Heart right ventricle (tissue), 16 donors: Measurements from ENCODE around the gene ACP6. TPM values are rescaled to one million over a fixed set of nuclear protein-coding genes. Genes with fewer than 3 reads are reported as not detected.
"Not testable (repeated sequence)": the region's sequence is repeated elsewhere in the genome, so short reads cannot be mapped to it uniquely, and the experiment has no call there.

Experiments used
- ATAC-seq, 8 donors: fragments of 200-7000 bp; cut with Tn5 transposase; one replicate each; pipeline ENCODE4 v1.9.1; 2020; ENCODE audit warnings: mild to moderate bottlenecking in 8 of 8, moderate library complexity in 8 of 8, moderate number of reproducible peaks in 1 of 8
- DNase-seq, 2 donors: peaks; one replicate each; pipeline ENCODE4 v3.0.0-alpha.2; 2020
- H3K27ac ChIP-seq, 10 donors: fragments of 200-600 bp; sonication (generic) in 2 of 10; one replicate each; pipeline versions ENCODE4 v1.5.0 to v1.8.0; 2020 to 2022; ENCODE audit warnings: mild to moderate bottlenecking in 3 of 10
- H3K27me3 ChIP-seq, 7 donors: fragments of 200-600 bp; one replicate each; pipeline ENCODE4 v1.8.0; 2021 to 2022; ENCODE audit warnings: mild to moderate bottlenecking in 2 of 7
- H3K36me3 ChIP-seq, 9 donors: fragments of 200-600 bp; sonication (generic) in 1 of 9; one replicate each; pipeline versions ENCODE4 v1.5.0 to v1.8.0; 2020 to 2022; ENCODE audit warnings: mild to moderate bottlenecking in 2 of 9
- H3K4me1 ChIP-seq, 9 donors: fragments of 200-600 bp; sonication (generic) in 1 of 9; one replicate each; pipeline versions ENCODE4 v1.5.0 to v1.8.0; 2020 to 2022; ENCODE audit warnings: mild to moderate bottlenecking in 4 of 9
- H3K4me3 ChIP-seq, 10 donors: fragments of 200-600 bp; sonication (generic) in 2 of 10; one replicate each; pipeline versions ENCODE4 v1.5.0 to v1.8.0; 2020 to 2022; ENCODE audit warnings: mild to moderate bottlenecking in 7 of 10, moderate library complexity in 2 of 10
- H3K9me3 ChIP-seq, 11 donors: fragments of 200-600 bp in 10 of 11; sonication (generic) in 2 of 11; one replicate each; pipeline versions ENCODE4 v1.5.0 to v1.8.0; 2013 to 2022; ENCODE audit warnings: mild to moderate bottlenecking in 2 of 11, control low read depth in 1 of 11, moderate library complexity in 1 of 11
- WGBS, 2 donors: extraction: QIAGEN DNeasy Blood & Tissue Kit; methylation state at CpG; one replicate each; pipeline ENCODE4 v1.1.7; 2013; ENCODE audit warnings: inconsistent platforms in 1 of 2; 5-methylcytosine and 5-hydroxymethylcytosine counted together
- intact Hi-C, 10 donors: fragments of 100-400 bp; cut with DNase I; formaldehyde crosslinking; loops; one replicate each; pipeline versions ENCODE4 v1.11.1 to v1.14.2; 2022
- polyA plus RNA-seq, 2 donors: library from polyadenylated mRNA; stranded (reverse); fragments of 200-250 nt; gene quantifications; one replicate each; pipeline ENCODE4 v1.2.3, GENCODE V29; 2013
- total RNA-seq, 10 donors: library from RNA; stranded (reverse); fragmentation: NEBNext Ultra II Directional in 3 of 10; extraction: Animal tissue kit (Norgen Biotek cat#: 25700) in 3 of 10; gene quantifications; one replicate each; pipeline versions ENCODE4 v1.2.1 to v1.2.4, GENCODE V29; 2021 to 2023
- TF ChIP-seq, protein P1 (sequence below), 9 donors: fragments of 200-600 bp; sonication (generic) in 2 of 9; IDR thresholded peaks; one replicate each; pipeline versions ENCODE4 v1.5.0 to v1.8.0; 2021 to 2022; ENCODE audit warnings: antibody characterized with exemption in 9 of 9, mild to moderate bottlenecking in 5 of 9, moderate library complexity in 1 of 9
- donor health status: Arrhythmogenic right ventricular cardiomyopathy.
- donor health status: ischemic (EF 13 %, LVEDD 7.1; RV severe dilation, severe dysfunction).
- donor health status: healthy with polysubstance abuse.
- donor health status: DM: no; HTN: yes; CAD: no.
- donor health status: DM: no; HTN: no; CAD: no.
- donor health status: ischemic (EF 25% LVEDD 6.9; RV normal size, moderate dysfunction).
- donor health status: ischemic (EF 25% LVEDD 5.7; RV mildly dilated, moderate dysfunction).
- donor health status: healthy.
- donor health status: DM: yes; HTN: yes; CAD: no.
- donor health status: Ischemic cardiomyopathy.
- donor health status: ischemic (EF 35%, LVEDD 5.7; RV mildly dilated, moderate dysfunction).
- donor health status: nonischemic (EF 11% LVEDD 7.7; RV severe dilation, severe dysfunction).
- donor health status: DM: yes; HTN: yes; CAD: no.
- donor health status: PGD.
- donor health status: ischemic (EF 29% LVEDD 5.4; RV normal size, mild dysfunction).
- donor health status: nonischemic (EF 23%, LVEDD 6.1; RV moderate dilation, normal function).

ACP6 gene
- total and polyA plus RNA-seq, 12 donors = 5.0 to 24.8 (median 16.1) TPM

DNA sequence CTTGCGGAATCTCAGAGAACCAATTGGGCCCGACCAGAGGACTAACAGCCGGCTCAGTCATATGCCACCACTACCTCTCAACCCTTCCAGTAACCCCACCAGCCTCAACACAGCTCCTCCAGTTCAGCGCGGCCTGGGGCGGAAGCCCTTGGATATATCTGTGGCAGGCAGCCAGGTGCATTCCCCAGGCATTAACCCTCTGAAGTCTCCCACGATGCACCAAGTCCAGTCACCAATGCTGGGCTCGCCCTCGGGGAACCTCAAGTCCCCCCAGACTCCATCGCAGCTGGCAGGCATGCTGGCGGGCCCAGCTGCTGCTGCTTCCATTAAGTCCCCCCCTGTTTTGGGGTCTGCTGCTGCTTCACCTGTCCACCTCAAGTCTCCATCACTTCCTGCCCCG lies 49.8 kb downstream of the ACP6 start:
- WGBS, 2 donors = 67 to 71% methylated on average over 12 of the region's 12 CpGs
- Histone ChIP-seq H3K27me3 (no peaks in the 10 kb centered on the region), H3K27ac (no peak overlapping the region), H3K4me3 (no peak overlapping the region), H3K36me3 (peaks cover 0 to 94% (median 48%) of the 10 kb centered on the region in 9 donors), H3K4me1 (peaks cover 0 to 12% (median 0%) of the 10 kb centered on the region in 9 donors), H3K9me3 (no peaks in the 10 kb centered on the region)
- TF ChIP-seq, protein P1, sequence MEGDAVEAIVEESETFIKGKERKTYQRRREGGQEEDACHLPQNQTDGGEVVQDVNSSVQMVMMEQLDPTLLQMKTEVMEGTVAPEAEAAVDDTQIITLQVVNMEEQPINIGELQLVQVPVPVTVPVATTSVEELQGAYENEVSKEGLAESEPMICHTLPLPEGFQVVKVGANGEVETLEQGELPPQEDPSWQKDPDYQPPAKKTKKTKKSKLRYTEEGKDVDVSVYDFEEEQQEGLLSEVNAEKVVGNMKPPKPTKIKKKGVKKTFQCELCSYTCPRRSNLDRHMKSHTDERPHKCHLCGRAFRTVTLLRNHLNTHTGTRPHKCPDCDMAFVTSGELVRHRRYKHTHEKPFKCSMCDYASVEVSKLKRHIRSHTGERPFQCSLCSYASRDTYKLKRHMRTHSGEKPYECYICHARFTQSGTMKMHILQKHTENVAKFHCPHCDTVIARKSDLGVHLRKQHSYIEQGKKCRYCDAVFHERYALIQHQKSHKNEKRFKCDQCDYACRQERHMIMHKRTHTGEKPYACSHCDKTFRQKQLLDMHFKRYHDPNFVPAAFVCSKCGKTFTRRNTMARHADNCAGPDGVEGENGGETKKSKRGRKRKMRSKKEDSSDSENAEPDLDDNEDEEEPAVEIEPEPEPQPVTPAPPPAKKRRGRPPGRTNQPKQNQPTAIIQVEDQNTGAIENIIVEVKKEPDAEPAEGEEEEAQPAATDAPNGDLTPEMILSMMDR (IDR thresholded peaks at IDR 0.05) = no peak
- ATAC-seq (peak in 3 of 8 donors; percentile 21 to 57 (median 32)), DNase-seq (no peak)
- intact Hi-C loops = no loop called here

DNA sequence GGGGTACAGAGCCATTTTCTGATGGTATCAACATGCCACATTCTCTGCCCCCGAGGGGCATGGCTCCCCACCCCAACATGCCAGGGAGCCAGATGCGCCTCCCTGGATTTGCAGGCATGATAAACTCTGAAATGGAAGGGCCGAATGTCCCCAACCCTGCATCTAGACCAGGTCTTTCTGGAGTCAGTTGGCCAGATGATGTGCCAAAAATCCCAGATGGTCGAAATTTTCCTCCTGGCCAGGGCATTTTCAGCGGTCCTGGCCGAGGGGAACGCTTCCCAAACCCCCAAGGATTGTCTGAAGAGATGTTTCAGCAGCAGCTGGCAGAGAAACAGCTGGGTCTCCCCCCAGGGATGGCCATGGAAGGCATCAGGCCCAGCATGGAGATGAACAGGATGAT lies 50.6 kb downstream of the ACP6 start:
- DNase-seq = no peak
- H3K27me3 ChIP-seq = no peaks in the 10 kb centered on the region
- TF ChIP-seq, protein P1 (IDR thresholded peaks at IDR 0.05) = no peak
- no peak overlapping the region for H3K4me3 ChIP-seq
- intact Hi-C loops = no loop called here
- WGBS, 2 donors = 87 to 91% methylated on average over 7 of the region's 7 CpGs
- peaks cover 0 to 100% (median 53%) of the 10 kb centered on the region in 9 donors for H3K36me3 ChIP-seq
- H3K4me1 ChIP-seq = peaks cover 0 to 7% (median 0%) of the 10 kb centered on the region in 9 donors
- H3K9me3 ChIP-seq = no peaks in the 10 kb centered on the region
- no peak for ATAC-seq
- no peak overlapping the region for H3K27ac ChIP-seq

DNA sequence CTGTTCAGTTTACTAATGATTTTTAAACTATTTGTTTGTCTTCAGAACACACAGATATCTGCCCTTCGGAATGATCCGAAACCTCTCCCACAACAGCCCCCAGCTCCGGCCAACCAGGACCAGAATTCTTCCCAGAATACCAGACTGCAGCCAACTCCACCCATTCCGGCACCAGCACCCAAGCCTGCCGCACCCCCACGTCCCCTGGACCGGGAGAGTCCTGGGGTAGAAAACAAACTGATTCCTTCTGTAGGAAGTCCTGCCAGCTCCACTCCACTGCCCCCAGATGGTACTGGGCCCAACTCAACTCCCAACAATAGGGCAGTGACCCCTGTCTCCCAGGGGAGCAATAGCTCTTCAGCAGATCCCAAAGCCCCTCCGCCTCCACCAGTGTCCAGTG lies 51.6 kb downstream of the ACP6 start:
- no peak for ATAC-seq
- 92 to 93% methylated on average over 8 of the region's 8 CpGs for WGBS, 2 donors
- H3K36me3 ChIP-seq = peaks cover 0 to 100% (median 53%) of the 10 kb centered on the region in 9 donors
- TF ChIP-seq, protein P1 (IDR thresholded peaks at IDR 0.05) = no peak
- no peaks in the 10 kb centered on the region for H3K9me3 ChIP-seq
- no peak overlapping the region for H3K27ac ChIP-seq
- intact Hi-C loops = no loop called here
- no peak overlapping the region for H3K4me3 ChIP-seq
- H3K27me3 ChIP-seq = no peaks in the 10 kb centered on the region
- H3K4me1 ChIP-seq = peaks cover 0 to 7% (median under 1%) of the 10 kb centered on the region in 9 donors
- no peak for DNase-seq

DNA sequence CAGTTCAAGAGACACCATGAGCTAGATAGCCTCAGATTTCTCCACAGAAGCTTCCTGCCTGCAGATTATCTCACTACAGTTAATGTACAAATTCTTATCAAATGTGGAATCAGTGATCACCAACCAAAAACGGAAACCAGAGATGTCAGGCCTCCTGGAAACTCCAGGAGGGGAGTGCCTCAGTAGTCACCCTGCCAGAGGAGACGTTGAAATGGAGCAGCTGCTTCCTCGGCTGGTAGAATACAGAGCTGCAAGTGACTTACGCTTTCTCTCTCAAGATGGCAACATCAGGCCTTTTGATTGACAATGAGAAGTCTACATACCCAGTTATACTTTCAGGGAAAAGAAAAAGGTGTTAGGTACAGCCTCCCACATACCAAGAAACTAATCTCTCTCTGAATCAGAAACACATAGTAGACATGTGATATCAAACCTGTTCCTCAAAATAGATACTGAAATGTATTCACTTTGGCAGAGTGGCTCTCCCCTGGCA lies 52.2 kb downstream of the ACP6 start:
- intact Hi-C loops = no loop called here
- H3K27me3 ChIP-seq = no peaks in the 10 kb centered on the region
- DNase-seq = no peak
- no peak overlapping the region for H3K4me3 ChIP-seq
- 56 to 57% methylated on average over 4 of the region's 4 CpGs for WGBS, 2 donors
- H3K4me1 ChIP-seq = peaks cover 0 to 14% (median 7%) of the 10 kb centered on the region in 9 donors
- TF ChIP-seq, protein P1 (IDR thresholded peaks at IDR 0.05) = no peak
- H3K27ac ChIP-seq = no peak overlapping the region
- H3K9me3 ChIP-seq = no peaks in the 10 kb centered on the region
- no peak for ATAC-seq
- H3K36me3 ChIP-seq = peaks cover 0 to 100% (median 53%) of the 10 kb centered on the region in 9 donors

DNA sequence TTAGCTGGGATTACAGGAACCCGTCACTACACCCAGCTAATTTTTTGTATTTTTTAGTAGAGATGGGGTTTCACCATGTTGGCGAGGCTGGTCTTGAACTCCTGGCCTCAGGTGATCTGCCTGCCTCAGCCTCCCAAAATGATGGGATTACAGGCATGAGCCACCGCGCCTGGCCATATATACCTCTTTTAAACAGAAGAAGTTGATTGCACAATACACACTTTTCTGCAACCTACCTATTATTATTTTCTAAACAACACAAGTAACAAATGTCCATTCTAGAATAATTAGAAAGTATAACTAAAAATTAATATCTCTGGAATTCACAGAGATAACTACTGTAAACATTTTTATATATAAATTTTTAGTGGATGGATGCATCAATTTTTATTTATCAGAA lies 55.4 kb downstream of the ACP6 start:
- ATAC-seq, H3K27me3 ChIP-seq, H3K4me3 ChIP-seq, H3K27ac ChIP-seq, DNase-seq, H3K9me3 ChIP-seq: not testable (repeated sequence)
- Histone ChIP-seq H3K36me3 (peaks cover 0 to 95% (median 67%) of the 10 kb centered on the region in 9 donors), H3K4me1 (peaks cover 0 to 23% (median 14%) of the 10 kb centered on the region in 9 donors)
- WGBS, 2 donors = 95 to 97% methylated on average over 4 of the region's 4 CpGs
- intact Hi-C loops = loop anchor here in 2 of 10 donors (5.0 kb wide), 2 partner anchors 108 to 118 kb away; no protein-coding TSS in a partner anchor
